B cell (primary cell): ENCODE results near the gene C1QL3. TPM values are rescaled to one million over a fixed set of nuclear protein-coding genes. Genes with fewer than 3 reads are reported as not detected.

Experiments used
- ATAC-seq: fragments of 200-7000 bp; cut with Tn5 transposase; one replicate; pipeline ENCODE4 v1.10.0; 2021; ENCODE audit warnings: low read depth, mild to moderate bottlenecking, moderate number of reproducible peaks, moderate library complexity
- CTCF ChIA-PET: fragments of 350-600 bp; sonication (Branson Sonifier 250); formaldehyde crosslinking; loops from one replicate; lab custom pipeline; 2021; ENCODE audit warnings: antibody characterized with exemption, inconsistent platforms; lab: Charles Lee
- POLR2A ChIA-PET: fragments of 350-600 bp; sonication (Branson Sonifier 250); formaldehyde crosslinking; loops from one replicate; lab custom pipeline; 2021; ENCODE audit warnings: antibody characterized with exemption; lab: Charles Lee
- DNase-seq: peaks from one replicate; pipeline ENCODE4 v3.0.0; 2013
- H2AFZ ChIP-seq: 2 replicates; pipeline ENCODE4 v1.6.1; 2012; ENCODE audit warnings: mild to moderate bottlenecking, low read depth, low read length; ENCODE audit not compliant: insufficient read depth, poor library complexity, severe bottlenecking
- H3K27ac ChIP-seq, 2 donors: 1 replicate in 1 of 2; 2 replicates in 1 of 2; pipeline ENCODE4 v1.5.1; 2012 to 2013; ENCODE audit warnings: low read length in 2 of 2, mild to moderate bottlenecking in 2 of 2, moderate library complexity in 1 of 2
- H3K27me3 ChIP-seq, 4 experiments: fragments of 200-600 bp in 1 of 4; sonication (generic) in 1 of 4; replicated peaks in 1 of 4; 1 replicate in 2 of 4; 2 replicates in 2 of 4; pipeline versions ENCODE4 v1.6.1 to v1.7.0; 2013 to 2016; ENCODE audit warnings: low read length in 3 of 4, mild to moderate bottlenecking in 2 of 4, mixed read lengths in 1 of 4, moderate library complexity in 1 of 4; ENCODE audit not compliant: insufficient read depth in 4 of 4, control insufficient read depth in 3 of 4; ENCODE audit errors: control extremely low read depth in 1 of 4
- H3K36me3 ChIP-seq, 2 experiments: replicated peaks in 1 of 2; 1 replicate in 1 of 2; 2 replicates in 1 of 2; pipeline versions ENCODE4 v1.6.1 to v1.7.1; 2013; ENCODE audit warnings: low read length in 1 of 2; ENCODE audit not compliant: insufficient read depth in 2 of 2, control insufficient read depth in 1 of 2; ENCODE audit errors: control extremely low read depth in 1 of 2, extremely low read depth in 1 of 2
- H3K4me1 ChIP-seq, 2 donors: fragments of 200-600 bp in 1 of 2; sonication (generic) in 1 of 2; 1 replicate in 1 of 2; 2 replicates in 1 of 2; pipeline versions ENCODE4 v1.5.1 to v1.6.1; 2013 to 2017; ENCODE audit warnings: low read length in 2 of 2; ENCODE audit not compliant: control insufficient read depth in 2 of 2, insufficient read depth in 2 of 2
- H3K4me2 ChIP-seq: replicated peaks from 2 replicates; pipeline ENCODE3; 2012; ENCODE audit warnings: mild to moderate bottlenecking, low read depth, low read length; ENCODE audit not compliant: poor library complexity, severe bottlenecking
- H3K4me3 ChIP-seq, 5 experiments: fragments of 200-600 bp in 1 of 5; sonication (generic) in 1 of 5; 1 replicate in 3 of 5; 2 replicates in 2 of 5; pipeline versions ENCODE4 v1.5.1 to v1.7.0; 2011 to 2016; ENCODE audit warnings: low read length in 4 of 5, mild to moderate bottlenecking in 4 of 5, low read depth in 2 of 5, control low read depth in 1 of 5, moderate library complexity in 1 of 5; ENCODE audit not compliant: insufficient read depth in 1 of 5; ENCODE audit errors: control extremely low read depth in 1 of 5, extremely low read depth in 1 of 5
- H3K79me2 ChIP-seq: fragments of 200-600 bp; sonication (generic); one replicate; pipeline ENCODE4 v1.6.0; 2016; ENCODE audit warnings: low read length; ENCODE audit not compliant: control insufficient read depth, insufficient read depth
- H3K9ac ChIP-seq: fragments of 200-600 bp; sonication (generic); 2 replicates; pipeline ENCODE4 v1.6.1; 2017; ENCODE audit warnings: mild to moderate bottlenecking, low read length, moderate library complexity
- H3K9me3 ChIP-seq, 3 donors: one replicate each; pipeline versions ENCODE4 v1.6.1 to v1.7.1; 2013; ENCODE audit warnings: low read length in 2 of 3; ENCODE audit not compliant: control insufficient read depth in 2 of 3, insufficient read depth in 1 of 3; ENCODE audit errors: control extremely low read depth in 1 of 3
- H4K20me1 ChIP-seq: 2 replicates; pipeline ENCODE4 v1.6.0; 2012; ENCODE audit warnings: mild to moderate bottlenecking, low read length; ENCODE audit not compliant: insufficient read depth, control insufficient read depth, poor library complexity, severe bottlenecking
- H3K27ac Mint-ChIP-seq: one replicate; pipeline ENCODE4 v1.8.0; 2021; ENCODE audit warnings: mixed read lengths
- H3K27me3 Mint-ChIP-seq: one replicate; pipeline ENCODE4 v1.8.0; 2021; ENCODE audit warnings: mixed read lengths
- H3K4me1 Mint-ChIP-seq: one replicate; pipeline ENCODE4 v1.8.0; 2021; ENCODE audit warnings: mixed read lengths
- H3K4me3 Mint-ChIP-seq: one replicate; pipeline ENCODE4 v1.8.0; 2021; ENCODE audit warnings: mixed read lengths
- H3K9me3 Mint-ChIP-seq: one replicate; pipeline ENCODE4 v1.8.0; 2022; ENCODE audit warnings: mixed read lengths; ENCODE audit not compliant: insufficient read depth
- EZH2 ChIP-seq: IDR thresholded peaks from 2 replicates; pipeline ENCODE4 v1.6.1; 2012; ENCODE audit warnings: borderline replicate concordance, low read depth, mild to moderate bottlenecking, moderate library complexity, low read length; ENCODE audit not compliant: insufficient read depth, poor library complexity, severe bottlenecking
- WGBS: methylation state at CpG from one replicate; pipeline ENCODE4 v1.1.5; 2013; ENCODE audit warnings: missing lambda C conversion rate; ENCODE audit not compliant: insufficient coverage; 5-methylcytosine and 5-hydroxymethylcytosine counted together
- intact Hi-C: fragments of 100-400 bp; cut with micrococcal nuclease; formaldehyde crosslinking; loops from one replicate; pipeline ENCODE4 v1.10.0; 2022
- polyA plus RNA-seq: library from polyadenylated mRNA; depleted of rRNA; stranded (reverse); fragments of >200 nt; gene quantifications from 2 replicates; pipeline ENCODE4 v1.2.3, GENCODE V29; 2012
- total RNA-seq, 2 donors: library from RNA; stranded (reverse); fragments of 120-200 nt in 1 of 2; gene quantifications; 1 replicate in 1 of 2; 2 replicates in 1 of 2; pipeline versions ENCODE4 v1.2.3 to v1.2.4, GENCODE V29; 2013 to 2022
- TF ChIP-seq, protein P1 (sequence below): fragments of 200-600 bp; IDR thresholded peaks from one replicate; pipeline ENCODE4 v1.8.0; 2022; ENCODE audit warnings: antibody characterized with exemption, mild to moderate bottlenecking

Gene C1QL3
- total and polyA plus RNA-seq, 2 donors (not counting 1 experiment from before 2014, with no cell fraction given): not detected

DNA sequence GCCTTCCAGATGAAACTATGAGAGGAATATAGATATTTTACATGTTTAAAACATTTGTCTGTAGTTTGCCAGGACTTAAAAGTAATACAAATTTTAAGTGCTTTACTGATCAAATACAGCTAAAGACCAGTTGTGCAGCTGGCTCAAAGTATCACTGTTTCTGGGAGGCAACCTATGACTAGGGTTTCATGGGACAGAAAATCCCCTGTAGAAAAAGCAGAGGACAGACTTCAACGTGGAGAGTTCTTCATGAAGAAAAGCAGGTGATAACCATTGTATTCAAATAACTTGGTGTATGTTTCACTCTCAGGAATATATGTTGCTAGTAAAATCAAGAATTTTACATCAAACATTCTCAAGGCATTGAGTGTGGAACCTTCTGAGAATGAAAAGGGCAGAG is 43.9 kb downstream of the C1QL3 start:
- Histone ChIP-seq H4K20me1 (no peaks in the 10 kb centered on the region), H3K4me1 (no peaks in the 10 kb centered on the region), H3K36me3 (no peaks in the 10 kb centered on the region), H3K79me2 (no peaks in the 10 kb centered on the region), H3K4me3 (no peak overlapping the region), H3K4me2 (no peak overlapping the region), H3K9ac (no peak overlapping the region), H3K9me3 (no peaks in the 10 kb centered on the region), H3K27me3 (no peaks in the 10 kb centered on the region), H3K27ac (no peak overlapping the region), H2AFZ (no peak overlapping the region)
- no peak for ATAC-seq
- POLR2A ChIA-PET: no interaction called here
- TF ChIP-seq, protein P1, sequence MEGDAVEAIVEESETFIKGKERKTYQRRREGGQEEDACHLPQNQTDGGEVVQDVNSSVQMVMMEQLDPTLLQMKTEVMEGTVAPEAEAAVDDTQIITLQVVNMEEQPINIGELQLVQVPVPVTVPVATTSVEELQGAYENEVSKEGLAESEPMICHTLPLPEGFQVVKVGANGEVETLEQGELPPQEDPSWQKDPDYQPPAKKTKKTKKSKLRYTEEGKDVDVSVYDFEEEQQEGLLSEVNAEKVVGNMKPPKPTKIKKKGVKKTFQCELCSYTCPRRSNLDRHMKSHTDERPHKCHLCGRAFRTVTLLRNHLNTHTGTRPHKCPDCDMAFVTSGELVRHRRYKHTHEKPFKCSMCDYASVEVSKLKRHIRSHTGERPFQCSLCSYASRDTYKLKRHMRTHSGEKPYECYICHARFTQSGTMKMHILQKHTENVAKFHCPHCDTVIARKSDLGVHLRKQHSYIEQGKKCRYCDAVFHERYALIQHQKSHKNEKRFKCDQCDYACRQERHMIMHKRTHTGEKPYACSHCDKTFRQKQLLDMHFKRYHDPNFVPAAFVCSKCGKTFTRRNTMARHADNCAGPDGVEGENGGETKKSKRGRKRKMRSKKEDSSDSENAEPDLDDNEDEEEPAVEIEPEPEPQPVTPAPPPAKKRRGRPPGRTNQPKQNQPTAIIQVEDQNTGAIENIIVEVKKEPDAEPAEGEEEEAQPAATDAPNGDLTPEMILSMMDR: no peak
- TF ChIP-seq EZH2: no peak
- DNase-seq: no peak
- Mint-ChIP-seq H3K4me1 (no peaks in the 10 kb centered on the region), H3K27me3 (no peaks in the 10 kb centered on the region), H3K9me3 (no peaks in the 10 kb centered on the region), H3K4me3 (no peak overlapping the region), H3K27ac (no peak overlapping the region)
- CTCF ChIA-PET: no interaction called here
- intact Hi-C loops: no loop called here
- WGBS: no CpG with 5 or more reads among the region's 1 CpG

DNA sequence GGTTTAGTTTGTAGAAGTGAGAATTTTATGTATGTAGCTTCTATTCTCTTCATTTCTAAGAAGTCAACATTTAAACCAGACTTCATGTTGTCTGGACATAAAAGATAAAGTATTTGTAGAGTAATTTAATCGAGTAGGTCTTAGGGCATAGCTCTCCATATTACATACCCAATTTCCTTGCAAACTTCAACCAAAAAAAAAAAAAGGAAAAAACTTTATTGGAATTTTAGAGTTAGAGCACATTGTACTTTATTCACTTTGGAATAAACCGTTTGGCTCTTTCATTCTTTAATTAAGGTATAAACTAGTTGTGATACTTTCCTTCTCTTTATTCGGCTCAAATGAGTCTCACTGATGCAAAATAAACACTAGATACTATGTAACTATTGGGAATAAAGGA is 48.9 kb downstream of the C1QL3 start:
- Histone ChIP-seq H3K9ac (no peak overlapping the region), H3K27me3 (no peaks in the 10 kb centered on the region), H3K4me3 (no peak overlapping the region), H2AFZ (no peak overlapping the region), H4K20me1 (peaks cover 11% of the 10 kb centered on the region), H3K27ac (no peak overlapping the region), H3K36me3 (no peaks in the 10 kb centered on the region), H3K79me2 (peaks cover 8% of the 10 kb centered on the region), H3K4me1 (peaks cover 3 to 5% of the 10 kb centered on the region in 2 donors), H3K9me3 (no peaks in the 10 kb centered on the region), H3K4me2 (no peak overlapping the region)
- Mint-ChIP-seq H3K27me3 (no peaks in the 10 kb centered on the region), H3K27ac (no peak overlapping the region), H3K9me3 (no peaks in the 10 kb centered on the region), H3K4me3 (no peak overlapping the region), H3K4me1 (peaks cover 13% of the 10 kb centered on the region)
- ATAC-seq (no peak), DNase-seq (no peak)
- ChIA-PET POLR2A (no interaction called here), CTCF (no interaction called here)
- TF ChIP-seq EZH2: no peak
- TF ChIP-seq, protein P1: no peak
- WGBS: no CpG with 5 or more reads among the region's 3 CpGs
- intact Hi-C loops: no loop called here
